ENCODE data around the gene CHST11. TPM values are rescaled to one million over a fixed set of nuclear protein-coding genes. Genes with fewer than 3 reads are reported as not detected.

The CHST11 gene
- total and polyA plus RNA-seq, 9 of the 15 experiments (the other 6 are each of a cell fraction or from before 2014, with no cell fraction given): 2.3 to 38.7 (median 15.0) TPM

DNA sequence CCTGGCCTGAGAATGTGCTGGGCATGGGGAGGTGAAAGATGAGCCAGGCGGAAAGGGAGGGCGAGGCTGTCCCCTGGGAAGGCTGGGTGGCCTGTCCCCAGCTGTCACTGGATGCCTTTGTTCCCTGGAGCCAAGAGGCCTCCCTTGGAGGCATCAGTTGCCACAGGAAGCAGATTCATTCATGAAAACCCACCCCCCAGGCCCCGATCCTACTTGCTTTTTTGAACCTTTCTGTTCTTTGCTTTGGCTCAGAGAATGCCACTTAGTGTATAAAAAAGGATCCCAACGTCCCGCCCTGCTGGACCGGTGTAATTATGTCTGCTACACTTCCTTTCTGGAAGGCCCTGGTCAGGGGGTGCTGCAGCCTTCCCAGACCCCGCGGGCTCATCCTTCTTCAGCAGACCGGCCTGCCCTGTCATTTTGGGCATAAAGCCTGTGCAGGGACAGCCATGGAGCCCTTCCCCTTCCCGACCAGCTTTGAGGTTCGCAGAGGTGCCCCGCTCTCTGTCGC, 281.1 kb downstream of the CHST11 start:
- no peak for FAIRE-seq
- WGBS (ENCODE audit: insufficient coverage, low coverage, missing lambda C conversion rate): 92% methylated on average over 11 of the region's 13 CpGs
- Histone ChIP-seq H2AFZ (ENCODE audit: low read depth, low read length) (no peak overlapping the region), H3K9me1 (ENCODE audit: control insufficient read depth, insufficient read depth, low read length) (no peaks in the 10 kb centered on the region), H3K36me3 (ENCODE audit: control insufficient read depth, insufficient read depth, low read length) (no peaks in the 10 kb centered on the region), H3K27me3 (ENCODE audit: control insufficient read depth in 2 of 2, insufficient read depth in 2 of 2, low read length in 2 of 2) (no peaks in the 10 kb centered on the region), H3K9me3 (replicated peaks; ENCODE audit: control insufficient read depth, insufficient read depth, low read depth, low read length) (no peaks in the 10 kb centered on the region), H3K4me1 (replicated peaks in 1 of 2; ENCODE audit: control insufficient read depth in 2 of 2, insufficient read depth in 2 of 2, low read length in 2 of 2) (peaks cover 0 to 7% of the 10 kb centered on the region in 2 experiments; a peak in 2 of 5 replicates), H3K9ac (ENCODE audit: insufficient read depth in 1 of 2, low read depth in 2 of 2, low read length in 2 of 2) (0 out of 4 replicates have a peak overlapping the region, but pooled peaks of 1 of the 2 experiments have one; percentile 17), H3K27ac (ENCODE audit: extremely low read depth, low read depth, low read length) (no peak overlapping the region), H3K79me2 (ENCODE audit: control insufficient read depth, insufficient read depth, low read length) (no peaks in the 10 kb centered on the region), H3K4me2 (ENCODE audit: insufficient read depth, low read length) (no peak overlapping the region), H3K4me3 (no peak overlapping the region), H4K20me1 (replicated peaks; ENCODE audit: control insufficient read depth, insufficient read depth, low read length) (peaks cover 3% of the 10 kb centered on the region; the same call in 1 of the 2 replicates)
- ChIA-PET POLR2A (interaction anchor here (1.0 kb wide), 1 partner anchor 17 kb away, joined by 4 read pairs; no protein-coding TSS in a partner anchor), CTCF (ENCODE audit: low intra/inter-chr PET ratio) (no interaction called here)
- BruUV-seq (replicated peaks): no TSS peak
- ATAC-seq: no peak
- intact Hi-C loops (cut with micrococcal nuclease) (no loop called here), in situ Hi-C loops (cut with MboI) (no loop called here)
- no peak for DNase-seq (ENCODE audit: extremely low read depth in 1 of 4, low spot score in 3 of 4)
- no peak for TF ChIP-seq ZBTB40 (IDR thresholded peaks at IDR 0.05)
- TF ChIP-seq ZBTB40 (CRISPR knock-in tag; IDR thresholded peaks at IDR 0.05): no peak
- TF ChIP-seq, protein P1, sequence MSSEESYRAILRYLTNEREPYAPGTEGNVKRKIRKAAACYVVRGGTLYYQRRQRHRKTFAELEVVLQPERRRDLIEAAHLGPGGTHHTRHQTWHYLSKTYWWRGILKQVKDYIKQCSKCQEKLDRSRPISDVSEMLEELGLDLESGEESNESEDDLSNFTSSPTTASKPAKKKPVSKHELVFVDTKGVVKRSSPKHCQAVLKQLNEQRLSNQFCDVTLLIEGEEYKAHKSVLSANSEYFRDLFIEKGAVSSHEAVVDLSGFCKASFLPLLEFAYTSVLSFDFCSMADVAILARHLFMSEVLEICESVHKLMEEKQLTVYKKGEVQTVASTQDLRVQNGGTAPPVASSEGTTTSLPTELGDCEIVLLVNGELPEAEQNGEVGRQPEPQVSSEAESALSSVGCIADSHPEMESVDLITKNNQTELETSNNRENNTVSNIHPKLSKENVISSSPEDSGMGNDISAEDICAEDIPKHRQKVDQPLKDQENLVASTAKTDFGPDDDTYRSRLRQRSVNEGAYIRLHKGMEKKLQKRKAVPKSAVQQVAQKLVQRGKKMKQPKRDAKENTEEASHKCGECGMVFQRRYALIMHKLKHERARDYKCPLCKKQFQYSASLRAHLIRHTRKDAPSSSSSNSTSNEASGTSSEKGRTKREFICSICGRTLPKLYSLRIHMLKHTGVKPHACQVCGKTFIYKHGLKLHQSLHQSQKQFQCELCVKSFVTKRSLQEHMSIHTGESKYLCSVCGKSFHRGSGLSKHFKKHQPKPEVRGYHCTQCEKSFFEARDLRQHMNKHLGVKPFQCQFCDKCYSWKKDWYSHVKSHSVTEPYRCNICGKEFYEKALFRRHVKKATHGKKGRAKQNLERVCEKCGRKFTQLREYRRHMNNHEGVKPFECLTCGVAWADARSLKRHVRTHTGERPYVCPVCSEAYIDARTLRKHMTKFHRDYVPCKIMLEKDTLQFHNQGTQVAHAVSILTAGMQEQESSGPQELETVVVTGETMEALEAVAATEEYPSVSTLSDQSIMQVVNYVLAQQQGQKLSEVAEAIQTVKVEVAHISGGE (CRISPR knock-in tag; IDR thresholded peaks at IDR 0.05): no peak
- no peak for TF ChIP-seq USF1 (CRISPR knock-in tag; IDR thresholded peaks at IDR 0.05)
- no peak for TF ChIP-seq L3MBTL2 (IDR thresholded peaks at IDR 0.05)
- no peak for TF ChIP-seq RBM39 (optimal IDR thresholded peaks at IDR 0.05; ENCODE audit: low read depth, low read length)
